Myocyte (in vitro differentiated cells): ENCODE results near the gene RAPGEF2. TPM values are rescaled to one million over a fixed set of nuclear protein-coding genes. Genes with fewer than 3 reads are reported as not detected.
A peak's percentile ranks its signal among the peaks of the same experiment; 100 is the strongest.
"Not testable (repeated sequence)": the region's sequence is repeated elsewhere in the genome, so short reads cannot be mapped to it uniquely, and the experiment has no call there.

Experiments
- DNase-seq: peaks from one replicate; pipeline ENCODE4 v3.0.0-alpha.2; 2012; ENCODE audit warnings: low read depth
- total RNA-seq: library from RNA; depleted of rRNA; stranded (reverse); fragments of >200 nt; gene quantifications from 2 replicates; pipeline ENCODE4 v1.2.3, GENCODE V29; 2014

The RAPGEF2 gene
- total RNA-seq, 1 donor from 2014 or later, result 17.6 TPM

GRCh38 chr4:159232465-159233106 lies 129.7 kb downstream of the RAPGEF2 start:
- DNase-seq, result no peak

GRCh38 chr4:159235779-159236368 lies 133.0 kb downstream of the RAPGEF2 start:
- DNase-seq, result no peak

- no peak for DNase-seq
Measured at GRCh38 chr4:159237975-159238374, 135.1 kb downstream of the RAPGEF2 start.

GRCh38 chr4:159238631-159239030 lies 135.8 kb downstream of the RAPGEF2 start:
- peak; percentile 25 for DNase-seq

- DNase-seq, result no peak
Measured at GRCh38 chr4:159239629-159240028, 136.8 kb downstream of the RAPGEF2 start.

- no peak for DNase-seq
Measured at GRCh38 chr4:159240046-159240445, 137.2 kb downstream of the RAPGEF2 start.

- peak; percentile 23 for DNase-seq
Measured at GRCh38 chr4:159240687-159241086, 137.8 kb downstream of the RAPGEF2 start.

- DNase-seq, result no peak
Measured at GRCh38 chr4:159242427-159242826, 139.5 kb downstream of the RAPGEF2 start.

- peak; percentile 73 for DNase-seq
Measured at GRCh38 chr4:159248384-159249178, 145.7 kb downstream of the RAPGEF2 start.

GRCh38 chr4:159250751-159251325 lies 148.0 kb downstream of the RAPGEF2 start:
- DNase-seq, result no peak

- not testable (repeated sequence) for DNase-seq
Measured at GRCh38 chr4:159251580-159251979, 148.7 kb downstream of the RAPGEF2 start.

- DNase-seq, result no peak
Measured at GRCh38 chr4:159252491-159252890, 149.6 kb downstream of the RAPGEF2 start.

GRCh38 chr4:159256037-159256436 lies 153.2 kb downstream of the RAPGEF2 start:
- DNase-seq, result no peak

GRCh38 chr4:159258889-159259560 lies 156.1 kb downstream of the RAPGEF2 start:
- no peak for DNase-seq

GRCh38 chr4:159264057-159264456 lies 161.2 kb downstream of the RAPGEF2 start:
- no peak for DNase-seq

- DNase-seq, result no peak
Measured at GRCh38 chr4:159266981-159267868, 164.3 kb downstream of the RAPGEF2 start.

GRCh38 chr4:159267869-159268285 lies 165.0 kb downstream of the RAPGEF2 start:
- no peak for DNase-seq

GRCh38 chr4:159268607-159269006 lies 165.7 kb downstream of the RAPGEF2 start:
- DNase-seq, result no peak

- DNase-seq, result no peak
Measured at GRCh38 chr4:159269116-159269515, 166.2 kb downstream of the RAPGEF2 start.

GRCh38 chr4:159269956-159270355 lies 167.1 kb downstream of the RAPGEF2 start:
- DNase-seq, result no peak
